ENCODE results near the gene TBC1D24. TPM values are rescaled to one million over a fixed set of nuclear protein-coding genes. Genes with fewer than 3 reads are reported as not detected.

The TBC1D24 gene
- total and polyA plus RNA-seq, 9 of the 15 experiments (the other 6 are each of a cell fraction or from before 2014, with no cell fraction given), result 1.7 to 22.6 (median 7.2) TPM

DNA sequence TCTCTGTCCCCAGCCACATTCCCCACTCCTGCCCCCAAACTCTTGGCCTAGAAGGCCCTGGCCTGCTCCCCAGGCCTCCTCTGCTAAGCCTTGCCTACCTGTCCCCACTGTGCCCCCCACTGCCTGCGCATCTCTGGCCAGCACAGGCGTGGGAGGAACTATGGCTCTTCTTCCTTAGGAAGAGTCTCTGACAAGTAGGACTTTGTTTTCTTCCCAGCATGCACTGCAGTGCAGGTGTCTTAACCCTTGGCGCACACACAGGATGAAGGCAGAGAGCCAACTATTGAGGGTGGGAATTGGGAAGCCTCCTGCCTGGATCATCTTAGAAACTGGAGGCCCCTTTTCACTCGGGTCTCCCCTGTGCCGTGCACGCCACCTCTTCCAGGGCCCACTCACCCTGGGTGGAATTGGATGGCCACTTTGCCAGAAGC, 48.9 kb downstream of the TBC1D24 start:
- Histone ChIP-seq H3K4me2 (ENCODE audit: insufficient read depth, low read length) (no peak overlapping the region), H3K9me1 (ENCODE audit: control insufficient read depth, insufficient read depth, low read length) (peaks cover 2% of the 10 kb centered on the region), H3K27ac (ENCODE audit: extremely low read depth, low read depth, low read length) (no peak overlapping the region), H3K79me2 (ENCODE audit: control insufficient read depth, insufficient read depth, low read length) (peaks cover 25% of the 10 kb centered on the region), H3K4me1 (replicated peaks in 1 of 2; ENCODE audit: control insufficient read depth in 2 of 2, insufficient read depth in 2 of 2, low read length in 2 of 2) (peaks cover 14 to 46% of the 10 kb centered on the region in 2 experiments), H4K20me1 (replicated peaks; ENCODE audit: control insufficient read depth, insufficient read depth, low read length) (peaks cover 7% of the 10 kb centered on the region), H3K36me3 (ENCODE audit: control insufficient read depth, insufficient read depth, low read length) (peaks cover 67% of the 10 kb centered on the region; the same call in 2 of the 3 replicates), H3K9ac (ENCODE audit: insufficient read depth in 1 of 2, low read depth in 2 of 2, low read length in 2 of 2) (peak overlapping the region in 1 of 2 experiments; percentile 7; a peak in 1 of 4 replicates), H3K27me3 (ENCODE audit: control insufficient read depth in 2 of 2, insufficient read depth in 2 of 2, low read length in 2 of 2) (no peaks in the 10 kb centered on the region), H3K4me3 (no peak overlapping the region), H2AFZ (ENCODE audit: low read depth, low read length) (no peak overlapping the region), H3K9me3 (replicated peaks; ENCODE audit: control insufficient read depth, insufficient read depth, low read depth, low read length) (no peaks in the 10 kb centered on the region)
- BruUV-seq (replicated peaks), result no TSS peak
- ChIA-PET POLR2A (interaction anchor here (0.7 to 1.5 kb wide), 2 partner anchors 8 to 9 kb away, joined by 4 to 9 read pairs; no protein-coding TSS in a partner anchor), CTCF (ENCODE audit: low intra/inter-chr PET ratio) (no interaction called here)
- ATAC-seq, result no peak
- TF ChIP-seq ZC3H4 (CRISPR knock-in tag; IDR thresholded peaks at IDR 0.05; ENCODE audit: borderline replicate concordance) (peak; percentile 37; the same call in 1 of the 2 replicates), RBM17 (IDR thresholded peaks at IDR 0.05; ENCODE audit: borderline replicate concordance, low read depth, low read length) (no peak)
- WGBS (ENCODE audit: insufficient coverage, low coverage, missing lambda C conversion rate), result 87% methylated on average over 6 of the region's 6 CpGs
- intact Hi-C loops (cut with micrococcal nuclease), result no loop called here
- in situ Hi-C loops (cut with MboI), result no loop called here
- FAIRE-seq, result no peak
- DNase-seq (ENCODE audit: extremely low read depth in 1 of 4, low spot score in 3 of 4), result no peak

DNA sequence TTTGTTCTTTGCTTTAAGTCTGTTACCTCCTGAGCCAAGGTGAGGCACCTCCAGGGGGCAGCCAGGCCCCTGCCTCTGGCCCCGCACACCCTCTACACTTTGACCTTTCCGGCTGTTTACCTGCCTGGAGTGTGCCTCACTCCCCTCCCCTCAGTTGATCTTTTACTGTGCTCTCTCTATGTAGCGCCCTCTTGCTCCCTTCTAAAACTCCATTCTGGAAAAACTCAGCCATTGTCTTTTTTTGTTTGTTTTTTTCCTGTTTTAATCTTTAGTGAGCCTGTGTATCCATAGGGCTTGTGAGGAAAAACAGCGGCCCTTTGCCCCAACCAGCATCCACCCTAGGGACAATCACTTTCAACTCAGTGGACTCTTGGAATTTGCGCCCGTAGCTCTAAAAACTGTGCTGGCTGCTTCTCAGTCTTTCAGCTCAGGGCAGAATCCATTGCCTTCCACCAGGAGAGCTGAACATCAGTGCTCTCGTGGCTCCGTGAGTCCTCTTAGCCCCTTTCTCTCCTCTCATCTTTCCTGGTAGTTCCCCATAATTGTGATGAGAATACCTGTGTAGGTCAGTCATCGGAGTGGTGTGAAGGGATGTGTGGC, 49.5 kb downstream of the TBC1D24 start:
- TF ChIP-seq HMG20B (CRISPR knock-in tag; IDR thresholded peaks at IDR 0.05), result no peak
- TF ChIP-seq CCAR2 (IDR thresholded peaks at IDR 0.05; ENCODE audit: low read depth, low read length), result no peak
- TF ChIP-seq, protein P1, sequence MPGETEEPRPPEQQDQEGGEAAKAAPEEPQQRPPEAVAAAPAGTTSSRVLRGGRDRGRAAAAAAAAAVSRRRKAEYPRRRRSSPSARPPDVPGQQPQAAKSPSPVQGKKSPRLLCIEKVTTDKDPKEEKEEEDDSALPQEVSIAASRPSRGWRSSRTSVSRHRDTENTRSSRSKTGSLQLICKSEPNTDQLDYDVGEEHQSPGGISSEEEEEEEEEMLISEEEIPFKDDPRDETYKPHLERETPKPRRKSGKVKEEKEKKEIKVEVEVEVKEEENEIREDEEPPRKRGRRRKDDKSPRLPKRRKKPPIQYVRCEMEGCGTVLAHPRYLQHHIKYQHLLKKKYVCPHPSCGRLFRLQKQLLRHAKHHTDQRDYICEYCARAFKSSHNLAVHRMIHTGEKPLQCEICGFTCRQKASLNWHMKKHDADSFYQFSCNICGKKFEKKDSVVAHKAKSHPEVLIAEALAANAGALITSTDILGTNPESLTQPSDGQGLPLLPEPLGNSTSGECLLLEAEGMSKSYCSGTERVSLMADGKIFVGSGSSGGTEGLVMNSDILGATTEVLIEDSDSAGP (CRISPR knock-in tag; IDR thresholded peaks at IDR 0.05), result no peak
- TF ChIP-seq SREBF1 (IDR thresholded peaks at IDR 0.05; ENCODE audit: borderline replicate concordance, low read depth, low read length), result no peak
- TF ChIP-seq ZNF12 (CRISPR knock-in tag; IDR thresholded peaks at IDR 0.05), result no peak
- TF ChIP-seq, protein P2, sequence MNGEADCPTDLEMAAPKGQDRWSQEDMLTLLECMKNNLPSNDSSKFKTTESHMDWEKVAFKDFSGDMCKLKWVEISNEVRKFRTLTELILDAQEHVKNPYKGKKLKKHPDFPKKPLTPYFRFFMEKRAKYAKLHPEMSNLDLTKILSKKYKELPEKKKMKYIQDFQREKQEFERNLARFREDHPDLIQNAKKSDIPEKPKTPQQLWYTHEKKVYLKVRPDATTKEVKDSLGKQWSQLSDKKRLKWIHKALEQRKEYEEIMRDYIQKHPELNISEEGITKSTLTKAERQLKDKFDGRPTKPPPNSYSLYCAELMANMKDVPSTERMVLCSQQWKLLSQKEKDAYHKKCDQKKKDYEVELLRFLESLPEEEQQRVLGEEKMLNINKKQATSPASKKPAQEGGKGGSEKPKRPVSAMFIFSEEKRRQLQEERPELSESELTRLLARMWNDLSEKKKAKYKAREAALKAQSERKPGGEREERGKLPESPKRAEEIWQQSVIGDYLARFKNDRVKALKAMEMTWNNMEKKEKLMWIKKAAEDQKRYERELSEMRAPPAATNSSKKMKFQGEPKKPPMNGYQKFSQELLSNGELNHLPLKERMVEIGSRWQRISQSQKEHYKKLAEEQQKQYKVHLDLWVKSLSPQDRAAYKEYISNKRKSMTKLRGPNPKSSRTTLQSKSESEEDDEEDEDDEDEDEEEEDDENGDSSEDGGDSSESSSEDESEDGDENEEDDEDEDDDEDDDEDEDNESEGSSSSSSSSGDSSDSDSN (IDR thresholded peaks at IDR 0.05; ENCODE audit: borderline replicate concordance in 1 of 2, low read depth in 2 of 2, low read length in 2 of 2), result no peak
- TF ChIP-seq C11orf30 (IDR thresholded peaks at IDR 0.05; ENCODE audit: low read depth), result no peak
- TF ChIP-seq MAFK (IDR thresholded peaks at IDR 0.05; ENCODE audit: low read length), result no peak
- 89% methylated on average over 8 of the region's 9 CpGs for WGBS (ENCODE audit: insufficient coverage, low coverage, missing lambda C conversion rate)
- Histone ChIP-seq H3K9ac (ENCODE audit: insufficient read depth in 1 of 2, low read depth in 2 of 2, low read length in 2 of 2) (peak overlapping the region in 1 of 2 experiments; percentile 6; a peak in 1 of 4 replicates), H3K4me2 (ENCODE audit: insufficient read depth, low read length) (no peak overlapping the region), H3K4me3 (no peak overlapping the region), H4K20me1 (replicated peaks; ENCODE audit: control insufficient read depth, insufficient read depth, low read length) (peaks cover under 1% of the 10 kb centered on the region; the same call in 1 of the 2 replicates), H3K4me1 (replicated peaks in 1 of 2; ENCODE audit: control insufficient read depth in 2 of 2, insufficient read depth in 2 of 2, low read length in 2 of 2) (peaks cover 7 to 46% of the 10 kb centered on the region in 2 experiments), H3K36me3 (ENCODE audit: control insufficient read depth, insufficient read depth, low read length) (peaks cover 67% of the 10 kb centered on the region; the same call in 2 of the 3 replicates), H3K9me3 (replicated peaks; ENCODE audit: control insufficient read depth, insufficient read depth, low read depth, low read length) (no peaks in the 10 kb centered on the region), H3K79me2 (ENCODE audit: control insufficient read depth, insufficient read depth, low read length) (peaks cover 19% of the 10 kb centered on the region), H2AFZ (ENCODE audit: low read depth, low read length) (no peak overlapping the region), H3K9me1 (ENCODE audit: control insufficient read depth, insufficient read depth, low read length) (no peaks in the 10 kb centered on the region), H3K27ac (ENCODE audit: extremely low read depth, low read depth, low read length) (no peak overlapping the region), H3K27me3 (ENCODE audit: control insufficient read depth in 2 of 2, insufficient read depth in 2 of 2, low read length in 2 of 2) (no peaks in the 10 kb centered on the region)
- BruUV-seq (replicated peaks), result no TSS peak
- in situ Hi-C loops (cut with MboI) (no loop called here), intact Hi-C loops (cut with micrococcal nuclease) (no loop called here)
- FAIRE-seq, result no peak
- ChIA-PET CTCF (ENCODE audit: low intra/inter-chr PET ratio) (no interaction called here), POLR2A (interaction anchor here (0.7 to 1.5 kb wide), 3 partner anchors 9 to 12 kb away, joined by 4 to 9 read pairs (median 5); no protein-coding TSS in a partner anchor)
- no peak for DNase-seq (ENCODE audit: extremely low read depth in 1 of 4, low spot score in 3 of 4)
- no peak for ATAC-seq
